ENCODE results near the gene RGS11.

DNA sequence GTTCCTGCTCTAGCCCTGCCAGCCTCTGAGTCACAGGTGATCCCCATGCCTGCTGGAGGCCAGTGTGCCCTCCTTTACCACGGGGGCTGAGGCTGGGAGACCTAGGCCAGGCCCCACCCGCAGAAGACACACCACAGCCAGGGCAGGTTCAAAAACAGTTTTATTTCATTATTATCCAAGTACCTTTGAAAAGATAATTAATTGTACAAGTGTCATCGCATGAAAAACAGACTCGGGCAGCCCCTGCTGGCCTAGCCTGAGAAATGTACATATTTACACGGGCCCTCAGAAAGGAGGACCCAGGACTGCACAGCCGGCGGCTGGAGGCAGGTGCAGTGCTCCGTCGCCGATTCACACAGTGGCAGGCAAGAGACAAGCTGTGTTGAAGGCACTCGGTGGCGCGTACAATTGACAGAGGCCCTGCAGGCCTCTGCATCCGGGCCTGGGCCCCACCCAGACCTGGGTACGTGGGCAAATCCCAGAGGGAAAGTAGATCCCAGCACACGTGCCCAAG is 11.6 kb upstream of the RGS11 start:
- TF ChIP-seq CTCF (conservative IDR thresholded peaks at IDR 0.05 in 1 of 2, IDR thresholded peaks at IDR 0.05 in 1 of 2; ENCODE audit: low read depth in 1 of 2, low read length in 2 of 2), result no peak
- TF ChIP-seq EZH2 (IDR thresholded peaks at IDR 0.05; ENCODE audit: low read length, missing control alignments), result no peak
